PC-9 (cell line): ENCODE results near the gene SPDYC.

Experiments
- CTCF ChIP-seq: fragments of 200-600 bp; sonication (generic); conservative IDR thresholded peaks from 2 replicates; pipeline ENCODE4 v1.6.1; 2017; ENCODE audit warnings: mixed run types, antibody characterized with exemption, mild to moderate bottlenecking, moderate library complexity
- EZH2 ChIP-seq: fragments of 200-600 bp; sonication (generic); IDR thresholded peaks from 2 replicates; pipeline ENCODE4 v1.8.0; 2017; ENCODE audit warnings: antibody characterized with exemption, low read depth

GRCh38 chr11:65167656-65168055, 2.4 kb upstream of the SPDYC start:
- TF ChIP-seq EZH2 (no peak), CTCF (no peak)
